Measurements from ENCODE around the gene TBC1D13. TPM values are rescaled to one million over a fixed set of nuclear protein-coding genes. Genes with fewer than 3 reads are reported as not detected.

TBC1D13 gene
- total and polyA plus RNA-seq, 2 donors (not counting 1 experiment from before 2014, with no cell fraction given): 28.8 to 29.1 TPM

GRCh38 chr9:128819716-128820664, 32.9 kb downstream of the TBC1D13 start:
- Histone ChIP-seq H3K79me2 (ENCODE audit: control insufficient read depth, insufficient read depth, low read length) (no peaks in the 10 kb centered on the region), H3K9me3 (ENCODE audit: control extremely low read depth in 1 of 3, control insufficient read depth in 2 of 3, insufficient read depth in 1 of 3, low read length in 2 of 3) (peaks cover 0 to 9% (median 0%) of the 10 kb centered on the region in 3 donors), H3K27ac (ENCODE audit: low read length in 2 of 2) (no peak overlapping the region), H3K4me2 (replicated peaks; ENCODE audit: low read depth, low read length, poor library complexity, severe bottlenecking) (peak overlapping the region; percentile 98), H3K27me3 (replicated peaks in 1 of 4; ENCODE audit: control extremely low read depth in 1 of 4, control insufficient read depth in 3 of 4, insufficient read depth in 4 of 4, low read length in 3 of 4) (no peaks in the 10 kb centered on the region), H4K20me1 (ENCODE audit: control insufficient read depth, insufficient read depth, low read length, poor library complexity, severe bottlenecking) (no peaks in the 10 kb centered on the region), H3K36me3 (replicated peaks in 1 of 2; ENCODE audit: control extremely low read depth in 1 of 2, control insufficient read depth in 1 of 2, extremely low read depth in 1 of 2, insufficient read depth in 2 of 2, low read length in 1 of 2) (peaks cover 0 to 20% of the 10 kb centered on the region in 2 experiments), H2AFZ (ENCODE audit: insufficient read depth, low read depth, low read length, poor library complexity, severe bottlenecking) (no peak overlapping the region), H3K4me1 (ENCODE audit: control insufficient read depth in 2 of 2, insufficient read depth in 2 of 2, low read length in 2 of 2) (peaks cover 5 to 16% of the 10 kb centered on the region in 2 donors), H3K4me3 (ENCODE audit: control extremely low read depth in 1 of 5, extremely low read depth in 1 of 5, insufficient read depth in 1 of 5, low read depth in 2 of 5, low read length in 4 of 5) (peak overlapping the region in 1 of 5 experiments; percentile 35), H3K9ac (ENCODE audit: low read length) (no peak overlapping the region)
- no peak for DNase-seq
- intact Hi-C loops (cut with micrococcal nuclease): loop anchor here (1.0 to 2.0 kb wide), 2 partner anchors 62 to 171 kb away; partner anchors contain the start of gene LRRC8A
- 96% methylated on average over 16 of the region's 18 CpGs for WGBS (ENCODE audit: insufficient coverage)
- Mint-ChIP-seq H3K4me3 (peak overlapping the region; percentile 55), H3K4me1 (peaks cover 14% of the 10 kb centered on the region), H3K27me3 (no peaks in the 10 kb centered on the region), H3K9me3 (ENCODE audit: insufficient read depth) (no peaks in the 10 kb centered on the region), H3K27ac (no peak overlapping the region)
- POLR2A ChIA-PET: interaction anchor here (1.1 to 1.8 kb wide), 2 partner anchors 10 to 130 kb away, joined by 4 to 5 read pairs; partner anchors contain the start of genes SET and SPOUT1
- ATAC-seq (ENCODE audit: low read depth): no peak
- TF ChIP-seq EZH2 (IDR thresholded peaks at IDR 0.05; ENCODE audit: borderline replicate concordance, insufficient read depth, low read depth, low read length, poor library complexity, severe bottlenecking) (no peak), CTCF (IDR thresholded peaks at IDR 0.05) (no peak)
- CTCF ChIA-PET: interaction anchor here (0.6 to 2.1 kb wide), 5 partner anchors 10 to 171 kb away, joined by 3 to 11 read pairs (median 3); no protein-coding TSS in a partner anchor

All from B cell (primary cell).